Endothelial cell (in vitro differentiated cells): ENCODE measurements around the gene AUH. TPM values are rescaled to one million over a fixed set of nuclear protein-coding genes. Genes with fewer than 3 reads are reported as not detected.

Experiments
- DNase-seq: peaks from one replicate; pipeline ENCODE4 v3.0.0; 2021; ENCODE audit warnings: low spot score
- H3K27ac Mint-ChIP-seq: one replicate; pipeline ENCODE4 v1.8.0; 2021; ENCODE audit warnings: mixed read lengths, inconsistent platforms; ENCODE audit not compliant: unreplicated experiment
- H3K27me3 Mint-ChIP-seq: one replicate; pipeline ENCODE4 v1.8.0; 2021; ENCODE audit warnings: mild to moderate bottlenecking, moderate library complexity, mixed read lengths, inconsistent platforms; ENCODE audit not compliant: unreplicated experiment
- H3K36me3 Mint-ChIP-seq: one replicate; pipeline ENCODE4 v1.8.0; 2021; ENCODE audit warnings: mild to moderate bottlenecking, low read depth, mixed read lengths, inconsistent platforms; ENCODE audit not compliant: unreplicated experiment
- H3K4me1 Mint-ChIP-seq: one replicate; pipeline ENCODE4 v1.8.0; 2021; ENCODE audit warnings: mild to moderate bottlenecking, mixed read lengths, inconsistent platforms; ENCODE audit not compliant: unreplicated experiment
- H3K4me3 Mint-ChIP-seq: one replicate; pipeline ENCODE4 v1.8.0; 2021; ENCODE audit warnings: mild to moderate bottlenecking, mixed read lengths, inconsistent platforms; ENCODE audit not compliant: unreplicated experiment
- H3K9me3 Mint-ChIP-seq: one replicate; pipeline ENCODE4 v1.8.0; 2021; ENCODE audit warnings: mixed read lengths, inconsistent platforms; ENCODE audit not compliant: unreplicated experiment
- CTCF ChIP-seq: fragments of 200-600 bp; sonication (generic); IDR thresholded peaks from one replicate; pipeline ENCODE4 v1.5.0; 2021; ENCODE audit warnings: antibody characterized with exemption; ENCODE audit not compliant: unreplicated experiment
- total RNA-seq: library from RNA; stranded (reverse); fragmentation: NEBNext Ultra II Directional; extraction: Animal tissue kit (Norgen Biotek cat#: 25700); gene quantifications from one replicate; pipeline ENCODE4 v1.2.1, GENCODE V29; 2021; ENCODE audit not compliant: unreplicated experiment

The AUH gene
- total RNA-seq, 1 donor from 2014 or later: 14.4 TPM

GRCh38 chr9:91291866-91292265 is 69.9 kb downstream of the AUH start:
- Mint-ChIP-seq H3K4me3 (no peak overlapping the region), H3K36me3 (peaks cover 10% of the 10 kb centered on the region), H3K27me3 (no peaks in the 10 kb centered on the region), H3K4me1 (no peaks in the 10 kb centered on the region), H3K9me3 (no peaks in the 10 kb centered on the region), H3K27ac (no peak overlapping the region)
- no peak for DNase-seq
- TF ChIP-seq CTCF: no peak

GRCh38 chr9:91289244-91289643 is 72.5 kb downstream of the AUH start:
- DNase-seq: no peak
- no peaks in the 10 kb centered on the region for H3K9me3 Mint-ChIP-seq
- no peaks in the 10 kb centered on the region for H3K4me1 Mint-ChIP-seq
- no peak overlapping the region for H3K27ac Mint-ChIP-seq
- H3K36me3 Mint-ChIP-seq: peaks cover 6% of the 10 kb centered on the region
- H3K4me3 Mint-ChIP-seq: no peak overlapping the region
- no peak for TF ChIP-seq CTCF
- H3K27me3 Mint-ChIP-seq: no peaks in the 10 kb centered on the region

DNA sequence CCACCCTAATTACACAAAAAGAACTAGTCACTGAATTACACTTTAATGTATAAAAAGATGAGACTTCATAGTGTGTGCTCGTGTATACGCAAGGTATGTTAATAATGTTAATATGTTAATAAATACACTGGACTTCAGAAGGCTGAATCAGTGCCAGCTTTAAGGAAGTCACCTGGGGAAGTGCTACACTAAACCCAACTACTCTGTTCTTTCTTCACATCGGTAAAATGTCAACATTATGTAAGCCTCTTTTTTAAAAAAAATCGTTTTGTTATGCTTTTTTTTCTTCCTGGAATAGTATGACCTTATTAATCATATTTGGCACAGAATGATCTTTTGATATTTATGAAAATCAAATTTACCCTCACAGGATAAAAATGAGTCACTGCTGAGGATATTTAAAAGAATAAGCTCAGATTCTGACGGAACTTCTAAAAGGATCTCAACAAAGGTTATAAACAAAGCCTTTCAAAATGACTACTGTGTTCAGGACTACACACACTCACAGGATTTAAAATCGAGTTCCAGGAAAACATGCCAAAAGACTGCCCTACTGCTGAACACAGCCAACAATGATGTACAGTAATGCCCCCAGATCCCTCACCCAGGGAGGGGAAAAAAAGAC is 75.9 kb downstream of the AUH start:
- H3K27ac Mint-ChIP-seq: no peak overlapping the region
- no peaks in the 10 kb centered on the region for H3K4me1 Mint-ChIP-seq
- no peak for DNase-seq
- no peaks in the 10 kb centered on the region for H3K27me3 Mint-ChIP-seq
- H3K4me3 Mint-ChIP-seq: no peak overlapping the region
- no peaks in the 10 kb centered on the region for H3K9me3 Mint-ChIP-seq
- TF ChIP-seq CTCF: no peak
- H3K36me3 Mint-ChIP-seq: no peaks in the 10 kb centered on the region

DNA sequence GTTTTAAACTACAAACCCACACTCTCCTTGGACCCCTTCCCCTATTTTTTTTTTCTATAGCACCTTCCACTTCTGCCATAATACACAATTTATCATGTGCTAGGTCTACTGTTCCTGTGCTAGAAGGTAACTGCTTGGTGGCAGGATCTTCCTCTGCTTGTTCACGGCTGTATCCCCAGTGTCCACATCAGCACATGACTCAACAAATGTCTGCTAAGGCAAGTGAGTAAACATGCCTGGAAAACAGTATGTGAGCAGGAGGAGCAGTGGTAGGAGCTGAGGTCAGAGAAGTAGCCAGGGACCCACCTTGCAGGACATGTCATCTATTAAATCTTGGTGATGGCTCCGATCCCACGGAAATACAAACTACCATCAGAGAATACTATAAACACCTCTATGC is 79.4 kb downstream of the AUH start:
- Mint-ChIP-seq H3K4me3 (no peak overlapping the region), H3K36me3 (peaks cover 4% of the 10 kb centered on the region), H3K27me3 (peaks cover 2% of the 10 kb centered on the region), H3K4me1 (no peaks in the 10 kb centered on the region), H3K27ac (no peak overlapping the region), H3K9me3 (no peaks in the 10 kb centered on the region)
- DNase-seq: no peak
- TF ChIP-seq CTCF: no peak

DNA sequence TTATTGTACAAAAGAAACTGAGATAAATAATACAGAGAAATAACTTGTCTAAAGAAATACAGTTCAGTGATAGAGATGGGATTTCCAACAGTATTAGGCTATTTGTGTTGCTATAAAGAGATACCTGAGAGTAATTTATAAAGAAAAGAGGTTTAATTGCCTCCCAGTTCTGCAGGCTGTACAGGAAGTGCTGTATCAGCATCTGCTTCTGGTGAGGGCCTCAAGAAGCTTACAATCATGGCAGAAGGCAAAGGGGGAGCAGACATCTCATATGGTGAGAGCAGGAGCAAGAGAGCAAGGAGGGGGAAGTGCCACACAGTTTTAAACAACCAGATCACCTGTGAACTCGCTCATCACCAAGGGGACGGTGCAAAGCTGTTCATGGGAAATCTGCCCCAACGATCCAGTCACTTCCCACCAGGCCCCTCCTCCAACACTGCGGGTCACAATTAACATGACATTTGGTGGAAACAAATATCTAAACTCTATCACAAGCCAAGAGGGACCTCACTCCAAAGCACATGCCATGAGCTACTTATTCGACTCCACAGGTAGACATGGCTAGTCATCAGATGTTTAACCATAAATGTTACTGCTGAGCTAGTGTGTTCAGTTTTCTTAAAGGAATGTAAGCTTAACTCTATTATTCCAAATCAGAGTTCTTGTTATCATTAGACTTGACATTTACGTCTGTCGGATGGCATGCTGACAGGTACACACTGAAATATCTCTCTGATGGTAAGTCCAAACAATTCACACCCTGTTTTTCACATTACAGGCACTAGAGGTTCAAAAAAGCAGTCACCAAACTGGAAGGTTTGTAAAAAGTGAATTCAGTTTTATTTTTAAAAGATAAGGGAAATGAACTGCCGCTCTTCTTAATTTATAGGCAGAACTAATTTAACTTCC is 82.2 kb downstream of the AUH start:
- no peak overlapping the region for H3K4me3 Mint-ChIP-seq
- peaks cover 4% of the 10 kb centered on the region for H3K36me3 Mint-ChIP-seq
- H3K9me3 Mint-ChIP-seq: no peaks in the 10 kb centered on the region
- H3K27ac Mint-ChIP-seq: no peak overlapping the region
- peaks cover 4% of the 10 kb centered on the region for H3K27me3 Mint-ChIP-seq
- TF ChIP-seq CTCF: no peak
- DNase-seq: no peak
- H3K4me1 Mint-ChIP-seq: no peaks in the 10 kb centered on the region
